H9 (cell line): ENCODE data around the gene RBFOX1. TPM values are rescaled to one million over a fixed set of nuclear protein-coding genes. Genes with fewer than 3 reads are reported as not detected.

ENCODE experiments used
- DNase-seq: peaks from one replicate; pipeline ENCODE4 v3.0.0-alpha.2; 2017
- H2AFZ ChIP-seq: one replicate; pipeline ENCODE4 v1.6.1; 2013; ENCODE audit warnings: mild to moderate bottlenecking, low read length, control low read depth, moderate library complexity
- H2AK5ac ChIP-seq: 2 replicates; pipeline ENCODE4 v1.6.1; 2013; ENCODE audit warnings: low read length, control low read depth, mixed read lengths; ENCODE audit not compliant: insufficient read length
- H2BK120ac ChIP-seq: one replicate; pipeline ENCODE4 v1.6.1; 2013; ENCODE audit warnings: low read depth, mild to moderate bottlenecking, low read length, control low read depth, inconsistent platforms; ENCODE audit not compliant: poor library complexity, severe bottlenecking
- H2BK12ac ChIP-seq: 2 replicates; pipeline ENCODE4 v1.6.1; 2013; ENCODE audit warnings: low read length, control low read depth, mixed read lengths, low read depth; ENCODE audit not compliant: insufficient read length
- H2BK15ac ChIP-seq: 2 replicates; pipeline ENCODE4 v1.6.1; 2013; ENCODE audit warnings: low read depth, low read length, control low read depth
- H2BK20ac ChIP-seq: one replicate; pipeline ENCODE4 v1.6.1; 2013; ENCODE audit warnings: low read depth, mild to moderate bottlenecking, low read length, control low read depth, inconsistent platforms; ENCODE audit not compliant: poor library complexity, severe bottlenecking
- H2BK5ac ChIP-seq: 2 replicates; pipeline ENCODE4 v1.6.1; 2013; ENCODE audit warnings: low read length, control low read depth, mixed read lengths; ENCODE audit not compliant: insufficient read length
- H3K14ac ChIP-seq: 2 replicates; pipeline ENCODE4 v1.6.1; 2013; ENCODE audit warnings: low read length, control low read depth; ENCODE audit not compliant: insufficient read depth
- H3K18ac ChIP-seq: 2 replicates; pipeline ENCODE4 v1.6.1; 2013; ENCODE audit warnings: low read depth, mild to moderate bottlenecking, mixed read lengths, low read length, control low read depth; ENCODE audit not compliant: insufficient read length
- H3K23ac ChIP-seq: 2 replicates; pipeline ENCODE4 v1.6.1; 2013; ENCODE audit warnings: low read length, control low read depth, mixed read lengths, low read depth; ENCODE audit not compliant: insufficient read length
- H3K23me2 ChIP-seq: 2 replicates; pipeline ENCODE4 v1.6.1; 2013; ENCODE audit warnings: low read depth, mild to moderate bottlenecking, mixed read lengths, low read length, control low read depth; ENCODE audit not compliant: insufficient read length, poor library complexity, severe bottlenecking
- H3K27ac ChIP-seq: 2 replicates; pipeline ENCODE4 v1.5.1; 2013; ENCODE audit warnings: low read length, control low read depth, mixed read lengths, low read depth; ENCODE audit not compliant: insufficient read length
- H3K27me3 ChIP-seq: 2 replicates; pipeline ENCODE4 v1.6.1; 2013; ENCODE audit warnings: low read length, control low read depth, inconsistent platforms; ENCODE audit not compliant: insufficient read depth
- H3K4ac ChIP-seq: 2 replicates; pipeline ENCODE4 v1.6.1; 2013; ENCODE audit warnings: low read depth, mild to moderate bottlenecking, control low read depth, inconsistent platforms, low read length, moderate library complexity
- H3K4me1 ChIP-seq: 2 replicates; pipeline ENCODE4 v1.6.1; 2013; ENCODE audit warnings: low read length, control low read depth, inconsistent platforms; ENCODE audit not compliant: insufficient read depth
- H3K4me2 ChIP-seq: 2 replicates; pipeline ENCODE4 v1.6.1; 2013; ENCODE audit warnings: low read length, control low read depth, mixed read lengths; ENCODE audit not compliant: insufficient read length, insufficient read depth
- H3K56ac ChIP-seq: 2 replicates; pipeline ENCODE4 v1.6.1; 2013; ENCODE audit warnings: low read depth, mild to moderate bottlenecking, mixed read lengths, low read length, control low read depth; ENCODE audit not compliant: insufficient read length
- H3K79me1 ChIP-seq: 2 replicates; pipeline ENCODE4 v1.6.1; 2013; ENCODE audit warnings: low read depth, mild to moderate bottlenecking, moderate library complexity, low read length, control low read depth, inconsistent platforms; ENCODE audit not compliant: insufficient read depth, poor library complexity, severe bottlenecking
- H3K79me2 ChIP-seq: 2 replicates; pipeline ENCODE4 v1.6.1; 2013; ENCODE audit warnings: low read length, control low read depth, inconsistent platforms; ENCODE audit not compliant: insufficient read depth
- H3K9ac ChIP-seq: 2 replicates; pipeline ENCODE4 v1.6.1; 2013; ENCODE audit warnings: low read length, control low read depth, mixed read lengths; ENCODE audit not compliant: insufficient read length; ENCODE audit errors: extremely low read depth
- H3K9me3 ChIP-seq: one replicate; pipeline ENCODE4 v1.6.1; 2013; ENCODE audit warnings: low read depth, low read length, inconsistent platforms; ENCODE audit not compliant: control insufficient read depth
- H3T11ph ChIP-seq: one replicate; pipeline ENCODE4 v1.6.1; 2013; ENCODE audit warnings: mild to moderate bottlenecking, low read length, control low read depth, inconsistent platforms
- H4K20me1 ChIP-seq: one replicate; pipeline ENCODE4 v1.6.1; 2013; ENCODE audit not compliant: control insufficient read depth, insufficient read length, insufficient read depth
- H4K5ac ChIP-seq: 2 replicates; pipeline ENCODE4 v1.6.1; 2013; ENCODE audit warnings: low read depth, mild to moderate bottlenecking, mixed read lengths, low read length, control low read depth; ENCODE audit not compliant: insufficient read length
- H4K8ac ChIP-seq: replicated peaks from 2 replicates; pipeline ENCODE4 v1.6.1; 2013; ENCODE audit warnings: low read length, control low read depth, mixed read lengths, low read depth; ENCODE audit not compliant: insufficient read length
- H4K91ac ChIP-seq: 2 replicates; pipeline ENCODE4 v1.6.1; 2013; ENCODE audit warnings: low read depth, mild to moderate bottlenecking, moderate library complexity, mixed read lengths, low read length, control low read depth; ENCODE audit not compliant: insufficient read length
- H3K27ac Mint-ChIP-seq, 3 experiments: 2 replicates in 2 of 3; 3 replicates in 1 of 3; pipeline ENCODE4 v1.8.0; 2020 to 2021; ENCODE audit warnings: mixed read lengths in 3 of 3, mild to moderate bottlenecking in 1 of 3, moderate library complexity in 1 of 3
- H3K27me3 Mint-ChIP-seq: 2 replicates; pipeline ENCODE4 v1.8.0; 2021; ENCODE audit warnings: low read depth, mild to moderate bottlenecking, moderate library complexity, mixed read lengths
- H3K36me3 Mint-ChIP-seq, 3 experiments: 2 replicates in 2 of 3; 3 replicates in 1 of 3; pipeline ENCODE4 v1.8.0; 2020 to 2021; ENCODE audit warnings: low read depth in 3 of 3, mixed read lengths in 3 of 3; ENCODE audit not compliant: insufficient read depth in 1 of 3
- H3K4me1 Mint-ChIP-seq, 2 experiments: 2 replicates each; pipeline ENCODE4 v1.8.0; 2020; ENCODE audit warnings: mixed read lengths in 2 of 2
- H3K4me3 Mint-ChIP-seq, 2 experiments: 2 replicates in 1 of 2; 3 replicates in 1 of 2; pipeline ENCODE4 v1.8.0; 2020 to 2021; ENCODE audit warnings: mild to moderate bottlenecking in 2 of 2, mixed read lengths in 2 of 2, moderate library complexity in 1 of 2
- H3K9me3 Mint-ChIP-seq, 2 experiments: 2 replicates in 1 of 2; 3 replicates in 1 of 2; pipeline ENCODE4 v1.8.0; 2020; ENCODE audit warnings: mild to moderate bottlenecking in 2 of 2, mixed read lengths in 2 of 2, moderate library complexity in 1 of 2
- WGBS: extraction: QIAGEN DNeasy Blood & Tissue Kit; methylation state at CpG from one replicate; pipeline ENCODE4 v1.1.7; 2013; ENCODE audit warnings: missing lambda C conversion rate, low lambda C conversion rate, mixed read lengths; ENCODE audit not compliant: insufficient read length; ENCODE audit errors: extremely low coverage; 5-methylcytosine and 5-hydroxymethylcytosine counted together
- total RNA-seq: library from RNA; stranded (reverse); gene quantifications from 2 replicates; pipeline ENCODE4 v1.2.1, GENCODE V29; 2021
- TF ChIP-seq, protein P1 (sequence below): fragments of 200-600 bp; sonication (generic); conservative IDR thresholded peaks from 3 replicates; pipeline ENCODE4 v1.8.0; 2021; ENCODE audit warnings: antibody characterized with exemption, mild to moderate bottlenecking

RBFOX1 gene
- total RNA-seq, 1 experiment from 2014 or later, result 2.0 TPM

DNA sequence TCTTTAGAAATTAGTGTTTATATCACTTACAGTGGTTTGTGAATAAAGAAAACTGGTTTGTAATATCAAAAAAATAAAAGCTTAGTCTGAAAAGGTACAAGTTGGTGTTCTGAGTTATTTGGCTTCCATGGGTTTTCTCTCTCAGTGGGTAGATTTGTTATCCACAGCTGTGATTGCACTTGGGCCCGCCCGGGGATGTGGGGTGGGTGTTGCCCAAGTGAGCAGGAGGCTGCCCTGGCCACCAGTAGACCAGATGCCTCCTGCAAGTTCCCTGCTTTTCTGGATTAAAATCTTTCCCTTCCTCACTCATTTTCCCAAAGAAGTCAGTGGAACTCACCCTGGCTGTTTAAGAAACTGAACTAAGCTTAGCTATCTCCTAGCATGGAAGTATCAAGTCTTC, 380.6 kb downstream of the RBFOX1 start:
- Histone ChIP-seq H3K27me3 (no peaks in the 10 kb centered on the region), H4K20me1 (no peaks in the 10 kb centered on the region), H3K27ac (no peak overlapping the region), H3K14ac (no peak overlapping the region), H3T11ph (no peak overlapping the region), H2BK12ac (no peak overlapping the region), H3K4me2 (no peak overlapping the region), H3K18ac (no peak overlapping the region), H4K8ac (no peak overlapping the region), H2BK120ac (no peak overlapping the region), H2AFZ (no peak overlapping the region), H4K5ac (no peak overlapping the region), H2BK5ac (no peak overlapping the region), H3K23ac (no peak overlapping the region), H3K4me1 (peaks cover 3% of the 10 kb centered on the region; the same call in 1 of the 2 replicates), H2BK15ac (no peak overlapping the region), H3K79me2 (no peaks in the 10 kb centered on the region), H3K9me3 (no peaks in the 10 kb centered on the region), H4K91ac (no peak overlapping the region), H3K23me2 (peaks cover 3% of the 10 kb centered on the region), H3K4ac (no peak overlapping the region), H3K56ac (no peak overlapping the region), H2BK20ac (no peak overlapping the region), H2AK5ac (no peak overlapping the region), H3K9ac (no peak overlapping the region), H3K79me1 (no peaks in the 10 kb centered on the region)
- Mint-ChIP-seq H3K4me1 (peaks cover 14 to 28% of the 10 kb centered on the region in 2 experiments), H3K36me3 (no peaks in the 10 kb centered on the region; a peak in 1 of 7 replicates), H3K27ac (no peak overlapping the region), H3K4me3 (no peak overlapping the region), H3K27me3 (no peaks in the 10 kb centered on the region), H3K9me3 (peaks cover 0 to 3% of the 10 kb centered on the region in 2 experiments; a peak in 3 of 5 replicates)
- TF ChIP-seq, protein P1, sequence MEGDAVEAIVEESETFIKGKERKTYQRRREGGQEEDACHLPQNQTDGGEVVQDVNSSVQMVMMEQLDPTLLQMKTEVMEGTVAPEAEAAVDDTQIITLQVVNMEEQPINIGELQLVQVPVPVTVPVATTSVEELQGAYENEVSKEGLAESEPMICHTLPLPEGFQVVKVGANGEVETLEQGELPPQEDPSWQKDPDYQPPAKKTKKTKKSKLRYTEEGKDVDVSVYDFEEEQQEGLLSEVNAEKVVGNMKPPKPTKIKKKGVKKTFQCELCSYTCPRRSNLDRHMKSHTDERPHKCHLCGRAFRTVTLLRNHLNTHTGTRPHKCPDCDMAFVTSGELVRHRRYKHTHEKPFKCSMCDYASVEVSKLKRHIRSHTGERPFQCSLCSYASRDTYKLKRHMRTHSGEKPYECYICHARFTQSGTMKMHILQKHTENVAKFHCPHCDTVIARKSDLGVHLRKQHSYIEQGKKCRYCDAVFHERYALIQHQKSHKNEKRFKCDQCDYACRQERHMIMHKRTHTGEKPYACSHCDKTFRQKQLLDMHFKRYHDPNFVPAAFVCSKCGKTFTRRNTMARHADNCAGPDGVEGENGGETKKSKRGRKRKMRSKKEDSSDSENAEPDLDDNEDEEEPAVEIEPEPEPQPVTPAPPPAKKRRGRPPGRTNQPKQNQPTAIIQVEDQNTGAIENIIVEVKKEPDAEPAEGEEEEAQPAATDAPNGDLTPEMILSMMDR, result no peak
- DNase-seq, result no peak
- WGBS, result no CpG with 5 or more reads among the region's 2 CpGs
